ENCODE measurements around the gene KCNH2.

GRCh38 chr7:150923802-150924201 is 54.3 kb downstream of the KCNH2 start:
- TF ChIP-seq CTCF (IDR thresholded peaks at IDR 0.05) = no peak
- no peak for TF ChIP-seq POLR2A (IDR thresholded peaks at IDR 0.05)
- no peak for TF ChIP-seq EP300 (IDR thresholded peaks at IDR 0.05)
